Calu3 (cell line): Measurements from ENCODE around the gene RNF212. TPM values are rescaled to one million over a fixed set of nuclear protein-coding genes. Genes with fewer than 3 reads are reported as not detected.
A peak's percentile ranks its signal among the peaks of the same experiment; 100 is the strongest.

Experiments
- BruUV-seq: library from RNA; stranded (reverse); fragments of 400-500 nt; replicated peaks from 2 replicates; lab custom pipeline; 2021; lab: Mats Ljungman, UMichigan
- CTCF ChIA-PET: fragments of 300-600 bp; sonication (Branson Sonifier 250); formaldehyde crosslinking; loops from one replicate; lab custom pipeline; 2022; ENCODE audit warnings: antibody characterized with exemption; lab: Charles Lee
- DNase-seq: peaks from one replicate; pipeline ENCODE4 v3.0.0; 2022
- H3K27ac Mint-ChIP-seq: one replicate; pipeline ENCODE4 v1.8.0; 2022; ENCODE audit warnings: mixed read lengths; ENCODE audit not compliant: unreplicated experiment
- H3K27me3 Mint-ChIP-seq: one replicate; pipeline ENCODE4 v1.8.0; 2022; ENCODE audit warnings: mixed read lengths; ENCODE audit not compliant: unreplicated experiment
- H3K36me3 Mint-ChIP-seq: one replicate; pipeline ENCODE4 v1.8.0; 2022; ENCODE audit warnings: mild to moderate bottlenecking, moderate library complexity, mixed read lengths; ENCODE audit not compliant: insufficient read depth, unreplicated experiment
- H3K4me1 Mint-ChIP-seq: one replicate; pipeline ENCODE4 v1.8.0; 2022; ENCODE audit warnings: mild to moderate bottlenecking, low read depth, mixed read lengths; ENCODE audit not compliant: unreplicated experiment
- H3K4me3 Mint-ChIP-seq: one replicate; pipeline ENCODE4 v1.8.0; 2022; ENCODE audit warnings: mild to moderate bottlenecking, low read depth, moderate library complexity, mixed read lengths; ENCODE audit not compliant: unreplicated experiment
- H3K9me3 Mint-ChIP-seq: one replicate; pipeline ENCODE4 v1.8.0; 2022; ENCODE audit warnings: low read depth, mixed read lengths; ENCODE audit not compliant: unreplicated experiment
- intact Hi-C: fragments of 100-400 bp; cut with micrococcal nuclease; formaldehyde crosslinking; loops from one replicate; pipeline ENCODE4 v1.10.0; 2022; ENCODE audit not compliant: unreplicated experiment
- total RNA-seq: library from RNA; stranded (reverse); gene quantifications from 2 replicates; pipeline ENCODE4 v1.2.3, GENCODE V29; 2022
- TF ChIP-seq, protein P1 (sequence below): fragments of 200-600 bp; IDR thresholded peaks from one replicate; pipeline ENCODE4 v1.8.0; 2022; ENCODE audit warnings: antibody characterized with exemption; ENCODE audit not compliant: unreplicated experiment

The RNF212 gene
- total RNA-seq, 1 experiment from 2014 or later: not detected

- Mint-ChIP-seq H3K27ac (no peak overlapping the region), H3K4me3 (no peak overlapping the region), H3K9me3 (no peaks in the 10 kb centered on the region), H3K36me3 (peaks cover 12% of the 10 kb centered on the region), H3K4me1 (peaks cover 17% of the 10 kb centered on the region), H3K27me3 (no peaks in the 10 kb centered on the region)
- CTCF ChIA-PET: interaction anchor here (0.8 kb wide), 1 partner anchor 36 kb away, joined by 4 read pairs; no protein-coding TSS in a partner anchor
- intact Hi-C loops: no loop called here
- no TSS peak for BruUV-seq
- no peak for DNase-seq
- TF ChIP-seq, protein P1, sequence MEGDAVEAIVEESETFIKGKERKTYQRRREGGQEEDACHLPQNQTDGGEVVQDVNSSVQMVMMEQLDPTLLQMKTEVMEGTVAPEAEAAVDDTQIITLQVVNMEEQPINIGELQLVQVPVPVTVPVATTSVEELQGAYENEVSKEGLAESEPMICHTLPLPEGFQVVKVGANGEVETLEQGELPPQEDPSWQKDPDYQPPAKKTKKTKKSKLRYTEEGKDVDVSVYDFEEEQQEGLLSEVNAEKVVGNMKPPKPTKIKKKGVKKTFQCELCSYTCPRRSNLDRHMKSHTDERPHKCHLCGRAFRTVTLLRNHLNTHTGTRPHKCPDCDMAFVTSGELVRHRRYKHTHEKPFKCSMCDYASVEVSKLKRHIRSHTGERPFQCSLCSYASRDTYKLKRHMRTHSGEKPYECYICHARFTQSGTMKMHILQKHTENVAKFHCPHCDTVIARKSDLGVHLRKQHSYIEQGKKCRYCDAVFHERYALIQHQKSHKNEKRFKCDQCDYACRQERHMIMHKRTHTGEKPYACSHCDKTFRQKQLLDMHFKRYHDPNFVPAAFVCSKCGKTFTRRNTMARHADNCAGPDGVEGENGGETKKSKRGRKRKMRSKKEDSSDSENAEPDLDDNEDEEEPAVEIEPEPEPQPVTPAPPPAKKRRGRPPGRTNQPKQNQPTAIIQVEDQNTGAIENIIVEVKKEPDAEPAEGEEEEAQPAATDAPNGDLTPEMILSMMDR: no peak
These were observed 67.7 kb downstream of the RNF212 start for GRCh38 chr4:1045595-1046201.

DNA sequence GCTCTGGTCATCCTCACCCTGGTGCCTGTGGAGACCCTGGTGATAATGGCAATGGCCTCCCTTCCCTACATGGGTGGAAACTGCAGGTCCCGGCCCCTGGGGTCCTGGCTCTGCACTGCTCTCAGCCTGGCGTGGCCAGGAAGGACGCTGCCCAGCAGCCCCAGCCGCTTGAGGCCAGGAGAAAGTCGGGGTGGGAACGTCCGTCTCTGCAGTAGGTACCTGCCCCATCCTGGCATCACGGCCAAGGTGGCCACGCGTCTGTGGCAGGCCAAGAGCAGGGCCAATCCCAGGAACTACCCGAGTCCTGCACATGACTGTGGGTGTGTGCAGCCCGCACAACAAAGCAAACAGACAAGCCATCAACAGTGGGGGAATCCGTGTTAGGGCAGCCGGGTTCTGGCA, 68.2 kb downstream of the RNF212 start:
- intact Hi-C loops: no loop called here
- H3K27me3 Mint-ChIP-seq: no peaks in the 10 kb centered on the region
- peaks cover 22% of the 10 kb centered on the region for H3K4me1 Mint-ChIP-seq
- no peak for DNase-seq
- TF ChIP-seq, protein P1: no peak
- H3K9me3 Mint-ChIP-seq: no peaks in the 10 kb centered on the region
- H3K4me3 Mint-ChIP-seq: no peak overlapping the region
- CTCF ChIA-PET: interaction anchor here (0.5 to 0.8 kb wide), 2 partner anchors 36 to 38 kb away, joined by 3 to 4 read pairs; no protein-coding TSS in a partner anchor
- no TSS peak for BruUV-seq
- peaks cover 12% of the 10 kb centered on the region for H3K36me3 Mint-ChIP-seq
- no peak overlapping the region for H3K27ac Mint-ChIP-seq

DNA sequence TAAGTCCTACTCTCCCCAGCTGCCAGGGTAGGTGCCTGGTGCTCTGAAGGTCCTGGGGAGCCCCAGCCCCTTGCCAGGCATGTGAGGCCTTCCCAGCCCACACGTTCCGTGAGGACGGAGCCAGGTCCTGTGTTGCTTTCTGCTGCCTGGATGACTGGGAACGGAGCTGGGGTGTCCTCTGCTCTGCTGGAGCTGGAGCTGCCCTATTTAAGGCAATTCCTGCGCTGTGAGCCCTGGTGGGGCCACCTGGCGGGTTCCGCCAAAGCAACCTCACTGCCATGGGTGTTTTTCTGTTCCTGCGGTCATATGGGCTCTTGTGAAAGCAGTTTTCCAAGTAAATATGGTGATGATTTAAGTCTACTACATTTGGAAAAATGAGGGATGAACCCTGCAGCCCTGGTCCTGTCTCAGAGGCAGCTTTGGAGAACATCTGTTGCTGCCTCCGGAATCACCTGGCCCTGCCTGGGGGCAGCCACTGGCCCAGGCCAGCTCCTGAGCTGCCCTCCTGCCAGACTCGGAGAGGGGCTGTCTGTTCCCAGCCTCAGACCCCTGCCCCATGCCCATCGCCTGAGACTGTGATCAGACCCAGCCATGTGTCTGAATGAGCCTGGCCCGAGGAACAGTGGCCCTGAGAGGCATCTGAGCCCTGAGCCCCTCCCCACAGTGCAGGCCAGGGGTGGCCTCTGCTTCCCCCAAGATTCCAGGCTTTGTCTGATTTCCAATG, 68.7 kb downstream of the RNF212 start:
- intact Hi-C loops: no loop called here
- Mint-ChIP-seq H3K4me1 (peaks cover 26% of the 10 kb centered on the region), H3K36me3 (peaks cover 12% of the 10 kb centered on the region), H3K27me3 (no peaks in the 10 kb centered on the region), H3K4me3 (no peak overlapping the region), H3K27ac (no peak overlapping the region), H3K9me3 (no peaks in the 10 kb centered on the region)
- DNase-seq: no peak
- no TSS peak for BruUV-seq
- TF ChIP-seq, protein P1: no peak
- CTCF ChIA-PET: interaction anchor here (0.5 kb wide), 1 partner anchor 39 kb away, joined by 3 read pairs; no protein-coding TSS in a partner anchor

- CTCF ChIA-PET: interaction anchor here (0.6 to 1.4 kb wide), 2 partner anchors 15 to 33 kb away, joined by 3 read pairs; no protein-coding TSS in a partner anchor
- DNase-seq: peak; percentile 92
- H3K36me3 Mint-ChIP-seq: peaks cover 12% of the 10 kb centered on the region
- peak overlapping the region; percentile 39 for H3K4me3 Mint-ChIP-seq
- H3K9me3 Mint-ChIP-seq: no peaks in the 10 kb centered on the region
- H3K27ac Mint-ChIP-seq: peak overlapping the region; percentile 67
- TSS peak; percentile 68 for BruUV-seq
- intact Hi-C loops: no loop called here
- TF ChIP-seq, protein P1: no peak
- H3K4me1 Mint-ChIP-seq: peaks cover 26% of the 10 kb centered on the region
- H3K27me3 Mint-ChIP-seq: no peaks in the 10 kb centered on the region
These were observed 69.5 kb downstream of the RNF212 start for GRCh38 chr4:1043651-1044468.
